GDM1 (cell line): Measurements from ENCODE around the gene MSH2.
"Not testable (repeated sequence)": the region's sequence is repeated elsewhere in the genome, so short reads cannot be mapped to it uniquely, and the experiment has no call there.

Source experiments
- DNase-seq: peaks from one replicate; lab custom pipeline; 2025; lab: John Stamatoyannopoulos, UW

Gene MSH2

GRCh38 chr2:47402805-47403608, at the start of gene MSH2:
Gene MSH2, plus strand, starts transcription at chr2:47403156. Its CDS starts 36 bp downstream, at chr2:47403192.
- DNase-seq, result peak; percentile 95

GRCh38 chr2:47354013-47354847, 48.7 kb upstream of the MSH2 start:
- DNase-seq, result no peak

DNA sequence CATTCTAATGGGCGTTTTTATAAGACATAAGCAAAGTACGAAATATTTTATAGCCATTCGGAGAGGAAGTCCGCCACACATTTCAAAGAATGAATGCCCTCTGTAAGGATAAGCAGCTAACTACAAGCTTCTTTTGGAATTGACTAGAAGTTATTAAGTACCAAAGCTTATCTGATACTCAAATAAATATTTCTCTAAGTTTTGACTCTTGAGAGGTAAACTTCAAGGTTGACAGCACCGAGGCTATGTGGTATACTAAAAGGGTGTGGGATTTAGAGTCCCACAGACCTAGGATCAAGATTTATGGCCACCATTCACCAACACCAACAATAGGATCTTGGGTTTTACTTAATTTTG, 48.1 kb upstream of the MSH2 start:
- DNase-seq, result no peak

GRCh38 chr2:47357483-47357882, 45.5 kb upstream of the MSH2 start:
- DNase-seq, result no peak

GRCh38 chr2:47359375-47359868, 43.5 kb upstream of the MSH2 start:
- DNase-seq, result no peak

DNA sequence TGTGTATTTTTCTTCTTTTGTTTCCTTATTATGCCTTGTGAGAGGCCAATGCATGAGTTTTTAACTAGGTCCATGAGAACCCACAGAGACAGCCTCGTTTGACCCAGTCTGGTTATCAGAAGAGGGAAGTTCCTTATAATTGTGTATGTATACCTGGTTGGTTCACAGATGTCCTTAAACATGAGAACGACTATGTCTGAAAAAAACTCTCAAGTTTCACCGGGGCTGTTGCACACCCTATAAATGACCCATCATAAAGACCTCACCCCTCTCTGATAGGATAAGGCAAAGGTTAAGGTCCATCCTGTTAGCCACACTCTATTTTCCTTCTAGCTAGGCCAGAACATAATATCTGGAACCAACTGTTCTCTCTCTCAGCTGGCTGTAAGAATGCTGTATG, 42.7 kb upstream of the MSH2 start:
- DNase-seq, result no peak

DNA sequence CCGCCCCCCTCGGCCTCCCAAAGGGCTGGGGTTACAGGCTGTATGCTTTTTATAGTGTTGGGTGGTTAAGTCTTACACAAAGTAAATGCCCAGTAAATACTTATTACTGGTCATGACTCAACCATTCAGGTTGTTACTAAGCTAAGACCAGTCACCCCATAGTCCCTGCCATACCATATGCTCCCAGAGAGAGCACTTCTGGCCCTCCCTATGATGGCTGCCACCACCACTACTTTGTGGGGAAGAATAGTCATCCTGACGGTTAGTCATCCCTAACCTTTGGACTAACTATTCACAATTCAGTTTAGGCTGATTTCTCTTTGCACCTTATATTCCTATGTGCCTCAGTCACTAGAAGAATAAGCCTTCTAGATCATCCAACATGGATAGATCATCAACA, 42.0 kb upstream of the MSH2 start:
- no peak for DNase-seq

- DNase-seq, result not testable (repeated sequence)
Observed at GRCh38 chr2:47361505-47362229, 41.3 kb upstream of the MSH2 start.

DNA sequence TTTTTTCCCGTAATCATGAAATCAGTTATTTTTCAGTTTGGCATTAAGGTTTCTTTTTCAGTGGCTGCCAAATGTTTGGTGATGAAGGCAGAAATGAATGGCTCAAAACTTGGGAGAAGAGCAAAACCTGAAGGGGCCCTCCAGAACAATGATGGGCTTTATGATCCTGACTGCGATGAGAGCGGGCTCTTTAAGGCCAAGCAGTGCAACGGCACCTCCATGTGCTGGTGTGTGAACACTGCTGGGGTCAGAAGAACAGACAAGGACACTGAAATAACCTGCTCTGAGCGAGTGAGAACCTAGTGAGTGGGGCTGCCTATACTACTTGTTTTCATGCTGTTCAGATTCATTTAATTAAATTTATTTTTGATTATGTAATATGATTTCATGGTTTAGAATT, 29.2 kb upstream of the MSH2 start:
- no peak for DNase-seq

DNA sequence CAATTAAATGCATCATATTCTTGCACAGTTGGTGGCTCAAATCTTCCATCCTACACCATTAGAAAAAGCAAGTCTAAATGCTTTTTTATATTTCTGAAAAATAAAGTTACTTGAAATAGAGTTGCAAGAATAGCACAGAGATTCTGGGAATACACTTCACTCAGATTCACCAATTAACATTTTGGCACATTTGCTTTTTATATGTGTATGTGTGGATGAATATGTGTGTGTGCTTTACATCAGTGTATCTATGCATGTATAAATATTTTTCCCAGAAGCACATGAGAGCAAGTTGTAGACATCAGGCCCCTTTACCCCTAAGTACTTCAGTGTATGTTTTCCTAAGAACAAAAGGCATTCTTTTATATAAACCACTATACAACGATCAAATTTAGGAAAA, 27.6 kb upstream of the MSH2 start:
- DNase-seq, result no peak

DNA sequence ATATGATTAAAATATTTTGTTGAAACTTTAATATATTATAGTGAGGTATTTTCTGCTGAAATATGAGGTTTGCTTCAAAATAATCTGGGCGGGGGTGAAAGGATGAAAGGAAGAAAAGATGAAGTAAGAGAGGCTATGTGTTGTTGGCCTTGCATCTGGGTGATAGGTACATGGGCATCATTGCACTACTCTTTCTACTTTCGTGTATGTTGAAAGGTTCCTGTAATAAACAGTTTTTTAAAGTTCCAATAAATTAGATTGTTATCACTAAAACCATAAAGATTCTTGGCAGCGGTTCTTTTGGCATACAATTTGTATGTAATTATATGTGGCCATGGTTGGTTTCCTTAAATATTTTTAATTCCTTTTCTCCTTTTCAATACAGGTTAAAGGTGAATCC, 23.6 kb upstream of the MSH2 start:
- no peak for DNase-seq

GRCh38 chr2:47381408-47381807, 21.5 kb upstream of the MSH2 start:
- DNase-seq, result no peak

- no peak for DNase-seq
Observed at GRCh38 chr2:47386551-47386950, 16.4 kb upstream of the MSH2 start.

DNA sequence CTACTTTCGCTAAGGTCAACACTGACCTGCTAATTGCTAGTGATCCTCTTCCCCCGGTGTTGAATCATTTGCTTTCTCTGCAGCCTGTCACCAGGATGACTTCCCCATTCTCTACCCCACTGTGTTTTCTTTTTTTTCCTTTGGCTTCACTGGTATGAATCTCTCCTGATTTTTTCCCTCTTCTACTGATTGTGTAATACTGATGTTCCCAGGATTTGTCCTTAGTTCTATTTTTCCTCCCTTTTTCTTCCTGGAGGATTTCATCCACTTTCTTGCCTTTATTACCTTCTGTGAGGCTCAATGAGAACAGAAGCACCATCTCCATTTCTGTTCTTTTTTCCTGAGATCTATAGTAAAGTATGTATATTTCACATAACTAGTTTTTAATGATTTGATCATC, 14.1 kb upstream of the MSH2 start:
- no peak for DNase-seq

GRCh38 chr2:47389692-47390091, 13.3 kb upstream of the MSH2 start:
- DNase-seq, result no peak

DNA sequence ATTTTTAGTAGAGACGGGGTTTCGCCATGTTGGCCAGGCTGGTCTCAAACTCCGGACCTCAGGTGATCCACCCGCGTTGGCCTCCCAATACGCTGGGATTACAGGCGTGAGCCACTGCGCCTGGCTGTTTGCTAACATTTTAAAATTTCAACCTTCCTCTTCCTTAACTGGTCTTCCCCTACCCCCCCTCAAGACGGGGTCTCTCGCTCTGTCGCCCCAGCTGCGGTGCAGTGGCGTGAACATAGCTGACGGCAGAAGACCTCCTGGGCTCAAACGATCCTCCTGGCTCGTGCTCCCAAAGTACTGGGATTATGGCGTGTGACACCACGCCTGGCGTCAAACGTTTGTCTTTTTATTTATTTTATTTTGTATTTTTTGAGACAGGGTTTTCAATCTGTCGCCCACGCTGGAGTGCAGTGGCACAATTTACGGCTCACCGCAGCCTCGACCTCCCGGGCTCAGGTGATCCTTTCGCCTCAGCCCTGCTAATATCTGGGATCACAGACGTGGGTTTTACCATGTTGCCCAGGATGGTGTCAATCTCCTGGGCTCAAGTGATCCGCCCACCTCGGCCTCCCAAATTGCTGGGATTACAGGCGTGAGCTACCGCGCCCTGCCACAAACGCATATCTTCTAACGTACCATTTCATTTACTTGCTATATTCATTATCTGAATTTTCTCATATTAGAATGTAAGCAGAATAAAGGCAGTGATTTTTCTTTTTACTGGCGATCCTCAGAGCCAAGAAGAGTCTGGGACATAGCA, 984 bp upstream of the MSH2 start:
- DNase-seq, result no peak

- DNase-seq, result no peak
Observed at GRCh38 chr2:47402555-47402804, 476 bp upstream of the MSH2 start.

GRCh38 chr2:47403609-47404193, 745 bp downstream of the MSH2 start:
- DNase-seq, result no peak

GRCh38 chr2:47404356-47404755, 1.4 kb downstream of the MSH2 start:
- no peak for DNase-seq

DNA sequence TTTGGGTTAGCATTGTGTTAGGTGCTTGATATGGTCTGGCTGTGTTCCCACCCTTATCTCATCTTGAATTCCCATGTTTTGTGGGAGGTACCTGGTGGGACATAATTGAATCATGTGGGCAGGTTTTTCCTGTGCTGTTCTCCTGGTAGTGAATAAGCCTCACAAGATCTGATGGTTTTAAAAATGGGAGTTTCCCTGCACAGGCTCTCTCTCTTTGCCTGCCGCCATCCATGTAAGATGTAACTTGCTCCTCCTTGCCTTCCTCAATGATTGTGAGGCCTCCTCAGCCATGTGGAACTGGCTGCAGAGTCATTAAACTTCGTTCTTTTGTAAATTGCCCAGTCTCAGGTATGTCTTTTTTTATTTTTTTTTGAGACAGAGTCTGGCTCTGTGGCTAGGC, 2.8 kb downstream of the MSH2 start:
- DNase-seq, result no peak

DNA sequence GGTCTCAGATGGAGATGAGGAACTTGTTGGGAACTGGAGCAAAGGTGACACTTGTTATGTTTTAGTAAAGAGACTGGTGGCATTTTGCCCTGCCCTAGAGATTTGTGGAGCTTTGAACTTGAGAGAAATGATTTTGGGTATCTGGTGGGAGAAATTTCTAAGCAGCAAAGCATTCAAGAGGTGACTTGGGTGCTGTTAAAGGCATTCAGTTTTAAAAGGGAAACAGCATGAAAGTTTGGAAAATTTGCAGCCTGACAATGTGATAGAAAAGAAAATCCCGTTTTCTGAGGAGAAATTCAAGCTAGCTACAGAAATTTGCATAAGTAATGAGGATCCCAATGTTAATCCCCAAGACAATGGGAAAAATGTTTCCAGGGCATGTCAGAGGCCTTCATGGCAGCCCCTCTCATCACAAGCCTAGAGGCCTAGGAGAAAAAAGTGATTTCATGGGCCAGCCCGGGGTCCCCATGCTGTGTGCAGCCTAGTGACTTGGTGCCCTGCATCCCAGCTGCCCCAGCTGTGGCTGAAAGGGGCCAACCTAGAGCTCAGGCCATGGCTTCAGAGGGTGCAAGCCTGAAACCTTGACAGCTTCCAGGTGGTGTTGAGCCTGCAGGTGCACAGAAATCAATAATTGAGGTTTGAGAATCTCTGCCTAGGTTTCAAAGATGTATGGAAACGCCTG, 3.8 kb downstream of the MSH2 start:
- DNase-seq, result not testable (repeated sequence)
